GM18870 (cell line): Measurements from ENCODE around the gene TIGIT.
A peak's percentile ranks its signal among the peaks of the same experiment; 100 is the strongest.

Experiments
- ATAC-seq: cut with Tn5 transposase; IDR thresholded peaks from one replicate; pipeline ENCODE4 v1.9.1; 2021; ENCODE audit warnings: moderate library complexity; ENCODE audit not compliant: unreplicated experiment

The TIGIT gene

DNA sequence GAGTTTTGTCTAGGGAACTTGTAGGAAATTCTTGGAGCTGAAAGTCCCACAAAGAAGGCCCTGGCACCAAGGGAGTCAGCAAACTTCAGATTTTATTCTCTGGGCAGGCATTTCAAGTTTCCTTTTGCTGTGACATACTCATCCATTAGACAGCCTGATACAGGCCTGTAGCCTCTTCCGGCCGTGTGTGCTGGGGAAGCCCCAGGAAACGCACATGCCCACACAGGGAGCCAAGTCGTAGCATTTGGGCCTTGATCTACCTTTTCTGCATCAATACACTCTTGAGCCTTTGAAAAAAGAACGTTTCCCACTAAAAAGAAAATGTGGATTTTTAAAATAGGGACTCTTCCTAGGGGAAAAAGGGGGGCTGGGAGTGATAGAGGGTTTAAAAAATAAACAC is 15.0 kb downstream of the TIGIT start:
- no peak for ATAC-seq

DNA sequence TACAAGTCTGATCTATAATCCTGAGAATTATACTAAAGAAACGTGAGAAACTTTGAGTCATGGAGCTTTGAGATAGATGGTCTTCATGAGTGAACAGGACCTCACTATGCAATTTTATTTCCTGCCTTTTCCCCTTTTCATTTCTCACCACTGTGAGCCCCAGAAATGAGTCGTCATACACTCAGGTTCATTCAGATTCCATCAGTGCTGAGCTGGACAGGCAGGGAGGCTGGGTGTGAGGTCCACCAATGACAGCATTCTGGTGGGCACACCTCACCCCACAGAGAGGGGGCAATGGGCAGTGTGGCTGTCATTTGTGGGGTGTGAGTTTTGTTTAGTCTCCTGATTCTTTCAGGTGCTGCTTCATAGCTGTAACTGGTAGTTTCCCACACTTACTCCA is 16.9 kb downstream of the TIGIT start:
- no peak for ATAC-seq

DNA sequence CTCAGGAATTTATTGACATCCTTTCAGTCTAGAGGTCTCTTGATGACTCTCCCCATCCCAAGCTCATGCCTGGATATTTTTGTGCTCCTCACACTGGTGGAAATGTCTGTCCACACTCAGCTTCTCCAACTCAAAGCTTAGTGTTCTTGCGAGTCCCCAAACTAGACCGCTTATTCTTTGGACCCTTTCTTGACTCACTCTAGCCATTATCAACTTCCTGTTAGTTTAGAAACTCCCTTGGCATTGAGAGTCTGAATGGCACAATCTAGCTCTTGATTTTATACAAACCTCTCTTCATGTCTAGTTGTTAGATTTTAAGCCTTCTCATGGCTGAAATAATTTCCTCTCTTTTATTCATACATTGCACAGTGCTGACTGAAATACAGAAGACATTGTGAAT is 19.6 kb downstream of the TIGIT start:
- ATAC-seq: no peak

DNA sequence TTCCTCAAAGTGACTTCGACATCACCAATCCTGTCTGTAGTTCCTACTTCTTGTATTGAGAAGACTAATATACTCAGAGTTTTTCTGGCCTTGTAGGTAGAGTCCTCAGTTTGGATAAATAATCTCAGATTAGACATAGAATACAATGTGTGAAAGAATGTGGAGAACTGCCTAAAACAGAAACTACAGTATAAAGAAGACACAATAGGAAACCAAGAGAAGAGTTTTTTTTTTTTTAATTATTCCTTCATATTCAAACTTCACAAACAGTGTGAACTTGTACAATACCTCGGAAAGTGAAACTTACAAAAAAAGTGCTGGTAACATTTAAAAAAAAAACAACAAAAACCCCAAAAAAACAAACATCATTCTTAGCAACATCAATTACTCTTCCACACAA is 20.5 kb downstream of the TIGIT start:
- ATAC-seq: no peak

DNA sequence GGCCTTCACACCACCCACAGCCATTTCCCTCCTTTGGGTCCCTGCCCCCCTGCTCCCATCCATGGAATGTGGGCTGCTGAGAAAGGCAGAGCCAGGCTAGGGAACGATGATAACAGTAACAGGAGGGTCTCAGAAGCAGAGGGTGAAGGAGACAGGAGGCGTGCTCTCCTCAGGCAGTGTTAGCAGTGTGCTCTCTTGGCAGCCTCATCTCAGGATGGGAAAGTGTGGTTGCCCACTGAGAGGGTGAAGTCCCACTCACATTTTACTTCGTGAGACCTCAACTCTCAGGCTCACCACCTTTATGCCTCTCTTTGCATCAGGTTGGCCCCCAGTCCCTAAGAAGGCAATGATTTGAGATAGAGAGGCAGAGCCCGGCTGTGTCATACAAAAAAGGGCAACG is 24.5 kb downstream of the TIGIT start:
- ATAC-seq: no peak

DNA sequence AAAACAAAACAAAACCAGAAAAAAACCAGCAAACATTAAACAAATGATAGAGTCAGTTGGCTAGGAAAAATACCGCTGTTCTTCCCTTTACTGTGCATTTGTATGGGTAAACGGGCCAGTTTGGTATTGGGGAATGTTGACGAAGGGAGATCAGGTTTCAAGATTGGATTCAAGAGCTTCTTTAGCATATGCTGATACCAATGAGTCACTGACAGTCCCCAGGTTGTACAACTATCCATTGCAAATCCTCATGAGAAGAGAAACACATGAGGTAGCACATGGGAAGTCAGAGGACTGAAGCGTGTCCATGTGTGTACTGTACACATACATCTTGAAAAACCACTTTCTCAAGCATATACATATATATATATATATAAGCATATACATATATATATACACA is 25.6 kb downstream of the TIGIT start:
- ATAC-seq: no peak

DNA sequence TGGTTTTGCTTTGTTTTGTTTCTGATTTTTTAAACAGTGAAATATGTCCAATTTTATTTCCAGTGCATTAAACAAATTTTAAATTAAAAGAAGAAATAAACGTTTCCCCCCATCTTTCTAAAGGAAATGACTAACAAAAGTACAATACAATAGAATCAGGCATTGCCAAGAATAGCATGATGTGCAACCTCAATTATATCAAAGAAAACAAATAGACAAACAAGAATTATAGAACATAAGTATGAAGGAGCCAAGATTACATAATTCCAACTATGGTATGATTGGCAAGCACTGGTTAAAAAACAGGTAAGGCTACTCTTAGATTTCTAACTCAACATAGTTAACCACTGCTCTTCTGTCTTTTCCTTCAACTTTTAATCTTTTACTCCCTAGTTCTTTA is 26.4 kb downstream of the TIGIT start:
- no peak for ATAC-seq

DNA sequence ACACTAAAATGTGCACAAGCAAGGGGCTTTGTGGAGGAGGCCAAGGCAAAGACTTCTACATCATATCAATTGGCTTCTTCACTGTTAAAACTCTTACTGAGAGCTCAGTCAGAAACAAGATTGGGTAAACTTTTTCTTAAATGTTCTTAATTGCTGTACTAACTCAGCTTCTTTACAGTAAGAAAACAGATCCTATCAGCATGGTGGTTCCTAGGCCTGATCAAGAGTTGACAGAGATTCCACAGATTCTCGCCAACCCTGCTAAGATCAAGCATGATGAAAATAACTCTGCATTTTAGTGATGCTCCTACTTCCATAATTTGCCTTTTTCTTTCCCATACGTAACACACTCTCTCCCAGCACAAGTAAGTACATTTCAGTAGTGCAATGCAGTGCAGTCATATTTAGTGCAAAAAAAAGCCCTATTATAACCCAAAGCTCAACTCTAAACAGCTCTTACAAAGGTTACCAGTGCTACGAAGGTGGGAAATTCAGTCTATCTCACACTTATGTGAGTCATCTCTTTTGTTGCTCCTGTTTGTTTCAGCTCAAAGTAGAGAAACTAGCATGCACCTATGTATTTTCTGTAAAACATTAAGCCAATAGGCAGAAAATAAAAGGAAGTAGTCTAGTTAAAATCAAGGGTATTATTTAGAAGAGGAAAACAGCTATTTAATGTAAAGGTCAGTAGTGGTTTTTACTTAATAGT is 29.9 kb downstream of the TIGIT start:
- ATAC-seq: peak; percentile 64

DNA sequence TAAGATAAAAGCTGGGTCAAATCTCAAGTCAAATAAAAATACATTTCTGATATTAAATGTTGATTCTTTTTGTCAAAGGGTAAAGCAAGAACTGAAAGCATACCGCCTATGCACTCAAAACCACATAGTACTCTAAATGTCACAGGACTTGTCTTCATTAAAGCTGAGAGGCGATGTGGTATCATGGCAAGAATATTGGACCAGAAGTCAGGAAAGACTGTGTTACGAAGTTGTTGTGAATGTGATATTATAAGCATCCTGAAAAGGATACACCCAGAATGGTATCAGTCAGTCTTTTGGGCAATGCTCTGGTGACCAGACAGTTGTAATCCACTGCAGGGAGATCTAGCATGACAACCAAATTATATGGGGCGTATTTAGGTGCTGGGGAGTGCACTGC is 33.8 kb downstream of the TIGIT start:
- no peak for ATAC-seq

DNA sequence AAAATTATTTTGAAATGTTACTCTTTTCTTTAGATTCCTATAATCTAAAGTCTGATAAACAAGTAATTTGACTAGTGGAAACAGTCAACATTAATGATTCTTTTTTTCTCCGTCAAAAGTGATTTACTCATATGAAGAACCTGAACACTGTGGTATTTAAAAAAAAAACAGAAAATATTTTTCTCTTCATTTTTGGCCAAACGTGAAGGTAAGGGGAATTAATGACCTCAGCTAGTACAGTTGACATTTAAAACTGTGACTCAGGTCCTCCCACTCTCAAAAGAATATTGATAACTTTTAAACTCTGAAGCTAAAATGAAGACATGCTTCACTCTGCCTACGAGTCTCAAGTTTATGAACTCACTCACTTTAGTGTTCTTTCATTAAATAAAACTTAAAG is 34.5 kb downstream of the TIGIT start:
- ATAC-seq: no peak

DNA sequence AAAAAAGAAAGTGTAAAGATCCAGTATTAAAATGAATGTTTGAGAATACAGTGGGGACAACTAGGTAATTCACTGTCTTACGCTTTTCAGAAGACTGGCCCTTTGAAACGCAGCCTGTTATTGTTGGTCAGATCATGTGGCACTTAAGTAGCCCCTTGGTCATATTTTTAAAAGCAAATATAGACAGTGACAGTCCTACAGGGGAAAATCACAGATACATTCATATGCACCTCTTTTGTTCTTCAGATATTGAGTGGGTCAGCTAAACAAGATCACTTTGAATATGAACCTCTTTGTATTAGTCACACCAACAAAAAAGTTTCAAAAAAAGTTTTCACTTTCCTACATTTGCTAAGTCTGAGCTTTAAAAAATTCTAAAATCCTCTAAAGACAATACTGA is 36.0 kb downstream of the TIGIT start:
- ATAC-seq: no peak

DNA sequence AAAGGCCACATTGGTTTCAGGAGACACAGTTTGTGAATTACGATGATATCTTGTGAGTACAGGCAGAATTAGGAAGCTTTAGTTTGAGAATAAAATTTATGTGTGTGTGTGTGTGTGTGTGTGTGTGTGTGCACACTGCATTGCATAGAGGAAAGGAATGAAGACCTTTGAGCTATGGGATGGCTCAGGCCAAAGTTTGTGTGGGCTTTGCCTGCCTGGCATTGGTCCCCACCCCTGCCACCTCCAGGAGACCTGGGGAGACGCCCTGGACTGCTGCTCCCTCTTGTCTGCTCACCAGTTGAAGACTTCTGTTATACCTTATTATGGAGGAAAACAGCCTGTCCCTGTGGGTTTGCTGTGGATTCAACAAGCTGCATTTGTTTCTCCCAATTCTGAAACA is 37.2 kb downstream of the TIGIT start:
- no peak for ATAC-seq

DNA sequence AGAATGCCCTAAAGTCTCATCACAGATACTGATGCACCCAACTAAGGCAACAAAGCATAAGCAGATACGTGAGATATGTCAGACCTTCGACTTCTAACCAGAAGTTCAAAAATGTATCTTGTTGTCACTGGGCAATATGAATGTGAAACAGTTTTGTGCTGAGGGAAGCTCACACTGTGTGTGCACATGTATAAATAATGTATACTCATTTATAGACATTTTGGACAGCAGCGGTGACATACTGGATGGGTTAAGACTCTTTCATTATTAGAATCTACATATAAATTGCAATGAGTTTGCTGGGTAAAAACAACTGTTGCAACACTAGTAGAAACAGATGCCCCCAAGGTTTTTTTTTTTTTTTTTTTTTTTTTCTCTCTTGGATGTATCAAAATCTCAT is 37.9 kb downstream of the TIGIT start:
- no peak for ATAC-seq

DNA sequence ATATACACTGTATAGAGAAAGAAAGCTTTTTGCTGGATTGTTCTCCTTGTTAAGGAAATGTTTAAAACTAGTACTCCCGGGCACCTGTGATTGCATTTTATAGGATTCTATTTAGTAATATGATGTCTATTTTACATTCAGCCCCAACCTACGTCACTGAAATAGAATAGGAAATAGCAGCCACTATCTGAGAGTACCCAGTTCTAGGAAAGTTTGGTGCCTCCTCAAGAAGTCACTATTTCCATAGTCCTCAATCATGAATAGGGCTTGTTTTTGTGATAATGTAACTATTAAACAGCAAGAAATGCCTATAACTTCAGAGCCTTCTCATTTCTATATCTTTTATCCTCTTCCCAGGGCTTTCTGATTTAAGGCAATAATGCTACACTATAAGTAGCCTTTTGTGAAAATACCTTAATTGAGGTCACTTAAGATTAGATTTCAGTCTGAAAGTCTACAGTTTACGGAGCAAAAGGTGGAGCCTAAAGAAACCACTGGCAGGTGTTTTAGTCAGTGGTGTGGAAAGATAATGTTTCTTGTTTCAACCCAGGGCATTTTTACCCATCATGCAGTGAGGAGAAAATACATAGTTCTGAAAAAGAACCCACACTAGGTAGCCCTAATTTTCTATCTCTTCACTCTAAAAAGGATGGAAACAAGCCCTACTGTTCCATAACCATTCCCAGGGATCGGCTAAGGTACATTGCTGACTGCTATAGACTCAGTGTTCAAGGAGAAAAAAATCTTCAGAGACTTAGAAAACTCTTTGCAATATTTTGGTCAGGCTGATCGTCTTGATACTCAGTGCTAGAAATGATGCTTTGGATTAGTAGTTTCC is 38.7 kb downstream of the TIGIT start:
- ATAC-seq: peak; percentile 51

DNA sequence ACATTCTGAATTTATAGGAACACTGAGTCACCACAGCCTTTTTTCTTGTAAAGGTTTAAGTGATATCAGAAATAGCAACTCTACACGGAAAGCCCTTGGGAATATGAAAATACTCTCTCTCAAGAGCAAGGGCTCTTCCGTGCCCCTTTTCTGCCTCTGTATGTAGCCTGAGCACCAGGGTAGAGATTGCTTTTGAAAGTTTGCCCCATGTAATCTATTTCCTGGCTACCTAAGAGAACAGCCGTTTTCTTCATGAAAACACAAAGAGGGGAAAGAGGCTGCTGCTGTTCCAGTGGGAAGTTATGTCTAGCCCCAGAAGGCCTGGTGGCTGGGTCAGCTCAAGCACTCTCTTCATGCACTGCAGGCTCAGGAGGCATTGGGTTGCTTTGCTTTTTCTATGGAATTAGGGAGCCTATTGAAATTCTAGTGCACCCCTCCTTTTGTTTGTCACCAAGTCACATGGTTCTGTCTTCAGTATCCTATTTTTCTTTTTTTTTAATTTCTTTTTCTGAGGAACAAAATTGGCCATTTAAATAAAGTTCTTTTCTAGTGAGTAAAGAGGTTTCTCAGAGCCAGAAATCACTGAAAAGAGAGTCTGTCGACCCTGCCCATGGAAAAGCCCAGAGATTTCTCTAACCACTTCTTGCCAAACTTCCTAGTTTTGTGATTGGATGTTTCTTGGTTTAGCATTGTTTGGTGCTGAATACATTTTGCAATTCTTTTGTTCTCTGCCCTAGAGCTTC is 39.5 kb downstream of the TIGIT start:
- no peak for ATAC-seq

DNA sequence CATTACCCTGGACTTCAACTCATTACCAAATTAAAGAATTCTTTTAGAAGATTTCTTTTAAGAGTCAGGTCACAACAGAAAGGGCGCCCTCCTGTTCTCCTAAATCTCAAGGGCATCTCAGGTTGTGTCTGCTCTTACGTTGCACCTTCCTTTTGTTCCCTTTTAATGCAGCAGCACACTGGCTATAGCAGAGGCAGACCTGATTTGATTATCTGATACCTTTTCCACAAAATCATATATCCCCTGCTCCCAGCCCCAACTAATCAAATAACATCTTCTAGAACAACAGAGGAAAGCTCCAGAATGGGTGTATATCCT is 40.1 kb downstream of the TIGIT start:
- no peak for ATAC-seq

DNA sequence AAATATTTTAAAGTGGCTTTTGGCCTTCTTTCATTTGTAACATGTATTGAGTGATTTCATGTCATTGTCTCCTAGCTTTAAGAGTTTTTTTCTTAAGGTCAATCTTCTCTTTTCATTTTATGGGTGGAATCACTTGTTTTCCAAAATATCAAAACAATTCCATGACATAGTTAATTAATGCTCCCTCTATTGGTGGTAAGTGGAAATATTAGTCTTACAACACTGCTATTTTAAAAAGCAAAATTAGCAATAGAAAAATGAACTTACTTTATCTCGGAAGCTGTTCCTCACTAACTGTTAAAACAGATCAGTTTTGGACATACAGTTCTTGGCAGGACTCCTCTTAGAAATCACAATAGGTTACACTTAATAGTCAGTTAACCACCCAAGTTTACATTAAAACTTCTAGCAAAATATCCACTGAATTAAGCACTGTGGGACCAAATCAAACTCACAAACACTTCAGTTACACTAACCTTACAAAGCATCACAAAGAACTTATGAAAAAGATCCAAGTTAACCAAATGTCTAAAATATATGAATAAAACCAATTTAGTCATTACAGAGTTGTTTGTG is 42.4 kb downstream of the TIGIT start:
- ATAC-seq: no peak

DNA sequence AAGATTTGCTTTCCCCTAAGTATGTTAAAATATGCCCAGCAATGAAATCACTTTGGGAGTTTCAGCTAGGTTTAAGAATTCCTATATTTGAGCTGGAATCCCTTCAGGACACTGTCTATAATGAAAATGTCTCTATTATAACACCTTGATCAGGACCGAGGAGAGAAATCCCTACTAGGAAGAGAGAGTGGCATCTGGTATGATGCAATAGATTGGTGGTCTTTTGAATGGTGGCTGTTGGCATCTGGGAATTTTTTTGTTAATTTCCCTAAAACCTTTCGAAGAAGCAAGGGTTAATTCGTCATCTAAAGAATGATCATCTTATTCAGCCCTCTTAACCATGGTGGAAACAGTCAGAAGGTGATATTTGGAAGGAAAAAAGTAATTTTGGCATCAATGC is 43.0 kb downstream of the TIGIT start:
- ATAC-seq: no peak

DNA sequence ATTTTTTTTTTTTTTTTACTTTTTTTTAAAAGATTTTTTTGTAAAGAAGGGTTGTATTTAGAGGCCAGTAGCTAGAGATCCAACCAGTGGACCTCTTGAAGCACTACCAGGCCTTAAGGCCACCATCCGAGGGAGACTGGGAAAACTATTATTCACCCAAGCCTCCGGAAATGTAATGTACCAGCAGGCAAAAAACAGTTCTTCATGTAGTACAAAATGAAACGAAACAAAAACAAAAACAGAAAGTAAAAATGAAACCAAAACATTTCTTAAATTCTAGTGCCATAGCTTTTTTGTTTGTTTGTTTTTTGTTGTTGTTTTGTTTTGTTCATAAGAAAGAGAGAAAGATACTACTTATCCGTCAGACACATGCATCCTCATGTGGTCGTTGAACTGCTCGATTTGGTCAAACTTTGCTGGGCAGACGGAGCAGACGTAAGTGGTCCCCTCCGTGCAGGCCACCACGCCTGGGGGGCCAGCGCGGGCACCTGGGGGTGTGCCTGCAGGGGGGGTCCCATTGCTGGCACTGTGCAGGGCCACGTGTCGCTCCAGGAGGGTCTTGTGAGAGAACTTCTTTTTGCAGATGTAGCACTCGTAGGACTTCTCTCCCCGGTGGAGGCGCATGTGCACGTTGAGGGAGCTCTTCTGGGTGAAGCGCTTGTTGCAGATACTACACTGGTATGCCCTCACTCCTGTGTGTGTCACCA is 45.0 kb downstream of the TIGIT start:
- no peak for ATAC-seq

DNA sequence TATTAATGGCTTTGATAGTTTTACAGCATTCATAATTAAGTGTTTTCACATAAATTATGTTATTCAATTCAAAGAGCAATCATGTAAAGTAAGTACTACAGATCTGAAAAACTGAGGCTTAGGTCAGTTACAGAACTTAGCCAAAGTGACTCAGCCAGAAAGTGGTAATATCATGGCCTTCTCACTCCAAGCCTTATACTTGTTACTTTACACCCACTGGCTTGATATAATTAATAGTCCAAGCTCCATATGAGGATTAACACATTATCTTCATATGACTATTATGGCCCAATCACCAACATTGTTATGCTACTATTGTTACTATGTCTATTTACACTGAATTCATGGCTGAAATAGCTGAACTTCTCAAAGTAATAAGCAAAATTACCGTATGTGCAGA is 50.7 kb downstream of the TIGIT start:
- ATAC-seq: no peak

DNA sequence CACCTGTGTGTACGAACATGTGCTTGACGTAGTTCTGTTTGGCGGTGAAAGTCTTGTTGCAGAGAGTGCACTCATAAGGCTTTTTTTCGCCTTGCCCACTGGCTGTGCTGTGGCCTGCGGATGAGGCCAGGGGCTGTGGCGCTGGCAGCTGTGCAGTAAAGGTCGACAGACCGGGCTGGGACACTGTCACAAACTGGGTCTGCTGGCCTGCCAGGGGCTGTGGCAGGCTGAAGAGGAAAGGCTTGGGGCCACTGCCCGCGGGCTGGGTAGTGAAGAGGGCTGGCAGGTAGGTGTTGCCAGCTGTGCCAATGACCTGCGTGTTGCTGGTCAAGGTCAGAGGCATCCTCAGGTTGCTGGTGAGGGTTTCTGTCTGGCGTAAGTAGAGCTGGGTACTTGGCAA is 56.4 kb downstream of the TIGIT start:
- no peak for ATAC-seq
